COLO668 (cell line): ENCODE data around the gene STEAP3.
"Not testable (repeated sequence)": the region's sequence is repeated elsewhere in the genome, so short reads cannot be mapped to it uniquely, and the experiment has no call there.

Experiments
- DNase-seq: peaks from one replicate; lab custom pipeline; 2025; ENCODE audit not compliant: unreplicated experiment; lab: John Stamatoyannopoulos, UW

Gene STEAP3

DNA sequence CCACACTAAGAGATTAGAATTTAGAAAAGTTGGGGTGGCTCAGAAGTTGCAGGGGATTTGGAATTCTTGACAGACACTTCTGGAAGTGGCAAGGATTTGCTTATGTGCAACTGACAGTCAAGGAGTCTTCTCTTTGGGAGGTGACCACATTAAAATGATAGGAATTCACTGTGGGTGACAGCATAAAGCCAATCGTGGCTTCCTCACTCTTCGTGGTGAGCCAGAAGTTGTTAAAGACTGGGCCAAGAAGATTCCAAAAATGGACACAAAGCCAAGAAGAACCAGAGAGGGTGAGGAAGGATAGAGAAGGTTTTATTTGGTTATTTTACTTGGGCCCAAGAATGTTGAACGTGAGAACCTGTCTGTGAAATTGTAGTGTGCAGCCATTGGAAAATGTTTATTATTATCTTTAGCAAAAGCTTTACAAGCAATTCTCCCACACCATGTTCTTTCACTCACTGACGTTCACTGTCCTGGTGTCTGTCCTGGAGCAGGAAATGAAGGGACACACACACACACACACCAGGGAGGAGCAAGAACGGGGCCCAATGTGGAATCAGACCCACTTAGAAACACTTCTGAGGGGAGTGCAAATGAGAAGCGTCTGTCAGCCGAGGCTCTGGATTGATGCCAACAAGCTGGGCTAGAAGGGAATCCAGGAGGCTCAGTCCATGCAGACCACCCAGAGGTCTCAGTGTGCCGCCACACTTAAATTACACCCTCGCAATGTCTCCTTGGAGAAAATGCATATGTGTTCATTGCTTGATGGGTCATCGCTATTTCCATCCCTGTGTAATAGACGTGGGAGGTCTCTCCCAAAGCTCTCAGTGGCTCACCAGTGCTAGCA is 37.2 kb downstream of the STEAP3 start:
- DNase-seq: no peak

DNA sequence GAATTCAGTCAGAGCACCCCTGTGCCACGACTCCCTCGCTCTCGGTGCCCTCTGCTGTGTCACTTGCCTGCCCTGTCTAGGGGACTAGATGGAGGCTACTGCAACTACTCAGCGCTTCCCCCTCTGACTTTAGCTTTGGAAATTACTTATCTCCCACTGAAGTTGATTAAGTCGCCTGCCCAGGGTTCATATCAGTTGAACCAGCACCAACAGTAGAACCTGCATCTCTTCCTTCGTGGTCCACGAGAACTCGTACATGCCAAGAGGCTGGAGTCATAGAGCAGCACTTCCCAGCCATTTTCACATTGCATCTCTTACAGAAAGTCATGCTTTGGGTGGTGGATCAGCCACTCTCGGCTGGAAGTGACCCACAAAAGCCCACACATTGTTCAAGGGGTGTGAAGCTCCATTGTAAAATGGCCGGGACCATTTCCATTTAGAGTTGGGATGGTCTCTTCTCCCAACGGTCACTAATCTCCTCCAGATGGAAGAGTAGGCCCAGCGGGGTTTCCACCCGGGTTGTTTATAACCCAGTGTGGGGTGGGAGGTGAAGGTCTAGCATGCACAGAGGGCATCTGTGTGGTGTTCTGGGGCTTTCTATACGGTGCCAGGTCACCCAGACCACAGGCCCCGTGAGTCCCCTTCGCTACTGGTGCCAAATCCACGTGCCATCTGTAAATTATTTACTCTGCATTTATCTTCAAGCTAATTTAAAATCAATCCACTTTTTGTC is 38.0 kb downstream of the STEAP3 start:
- DNase-seq: no peak

DNA sequence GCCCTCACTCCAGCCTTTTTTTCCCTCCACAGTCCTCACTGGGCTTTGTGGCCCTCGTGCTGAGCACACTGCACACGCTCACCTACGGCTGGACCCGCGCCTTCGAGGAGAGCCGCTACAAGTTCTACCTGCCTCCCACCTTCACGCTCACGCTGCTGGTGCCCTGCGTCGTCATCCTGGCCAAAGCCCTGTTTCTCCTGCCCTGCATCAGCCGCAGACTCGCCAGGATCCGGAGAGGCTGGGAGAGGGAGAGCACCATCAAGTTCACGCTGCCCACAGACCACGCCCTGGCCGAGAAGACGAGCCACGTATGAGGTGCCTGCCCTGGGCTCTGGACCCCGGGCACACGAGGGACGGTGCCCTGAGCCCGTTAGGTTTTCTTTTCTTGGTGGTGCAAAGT is 39.4 kb downstream of the STEAP3 start:
- no peak for DNase-seq

DNA sequence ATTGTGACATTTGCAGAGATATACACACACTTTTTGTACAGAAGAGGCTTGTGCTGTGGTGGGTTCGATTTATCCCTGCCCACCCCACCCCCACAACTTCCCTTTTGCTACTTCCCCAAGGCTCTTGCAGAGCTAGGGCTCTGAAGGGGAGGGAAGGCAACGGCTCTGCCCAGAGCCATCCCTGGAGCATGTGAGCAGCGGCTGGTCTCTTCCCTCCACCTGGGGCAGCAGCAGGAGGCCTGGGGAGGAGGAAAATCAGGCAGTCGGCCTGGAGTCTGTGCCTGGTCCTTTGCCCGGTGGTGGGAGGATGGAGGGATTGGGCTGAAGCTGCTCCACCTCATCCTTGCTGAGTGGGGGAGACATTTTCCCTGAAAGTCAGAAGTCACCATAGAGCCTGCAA is 40.0 kb downstream of the STEAP3 start:
- DNase-seq: no peak

DNA sequence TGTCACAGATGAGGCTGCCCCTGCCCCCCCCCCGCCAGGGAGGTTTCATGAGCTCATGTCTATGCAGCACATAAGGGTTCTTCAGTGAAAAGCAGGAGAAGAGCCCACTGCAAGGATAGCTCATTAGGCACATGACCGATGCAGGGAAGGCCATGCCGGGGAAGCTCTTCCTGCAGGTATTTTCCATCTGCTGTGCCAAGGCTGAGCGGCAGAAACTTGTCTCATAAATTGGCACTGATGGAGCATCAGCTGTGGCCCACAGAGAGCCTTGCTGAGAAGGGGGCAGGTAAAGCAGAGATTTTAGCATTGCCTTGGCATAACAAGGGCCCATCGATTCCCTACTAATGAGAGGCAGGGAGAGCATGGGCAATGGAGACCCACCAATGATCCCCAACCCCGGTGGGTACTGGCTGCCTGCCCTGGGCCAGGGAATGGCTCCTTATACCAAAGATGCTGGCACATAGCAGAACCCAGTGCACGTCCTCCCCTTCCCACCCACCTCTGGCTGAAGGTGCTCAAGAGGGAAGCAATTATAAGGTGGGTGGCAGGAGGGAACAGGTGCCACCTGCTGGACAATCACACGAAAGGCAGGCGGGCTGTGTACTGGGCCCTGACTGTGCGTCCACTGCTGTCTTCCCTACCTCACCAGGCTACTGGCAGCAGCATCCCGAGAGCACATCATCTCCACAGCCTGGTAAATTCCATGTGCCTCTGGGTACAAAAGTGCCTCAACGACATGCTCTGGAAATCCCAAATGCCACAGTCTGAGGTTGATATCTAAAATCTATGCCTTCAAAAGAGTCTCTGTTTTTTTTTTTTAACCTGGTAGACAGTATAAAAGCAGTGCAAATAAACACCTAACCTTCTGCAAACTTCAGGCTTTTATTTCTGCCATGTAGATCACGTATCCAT is 41.4 kb downstream of the STEAP3 start:
- peak; percentile 56 for DNase-seq

DNA sequence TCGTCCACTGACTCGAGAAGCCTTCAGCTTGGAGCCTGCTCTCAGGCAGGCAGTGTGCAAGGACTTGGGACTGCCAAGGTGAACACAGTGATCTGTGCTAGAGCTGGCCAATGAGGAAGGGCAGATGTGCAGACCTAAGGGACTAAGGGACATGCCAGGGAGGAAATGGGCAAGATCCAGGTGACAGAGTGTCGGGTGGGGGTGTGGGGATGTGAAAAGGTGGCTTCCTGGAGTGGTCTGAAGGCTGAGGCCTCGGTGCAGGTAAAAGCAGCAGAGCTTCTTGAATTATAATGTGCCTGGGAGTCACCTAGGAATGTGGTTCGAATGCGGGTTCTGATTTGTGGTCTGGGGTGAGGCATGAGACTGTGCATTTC is 42.0 kb downstream of the STEAP3 start:
- DNase-seq: no peak

DNA sequence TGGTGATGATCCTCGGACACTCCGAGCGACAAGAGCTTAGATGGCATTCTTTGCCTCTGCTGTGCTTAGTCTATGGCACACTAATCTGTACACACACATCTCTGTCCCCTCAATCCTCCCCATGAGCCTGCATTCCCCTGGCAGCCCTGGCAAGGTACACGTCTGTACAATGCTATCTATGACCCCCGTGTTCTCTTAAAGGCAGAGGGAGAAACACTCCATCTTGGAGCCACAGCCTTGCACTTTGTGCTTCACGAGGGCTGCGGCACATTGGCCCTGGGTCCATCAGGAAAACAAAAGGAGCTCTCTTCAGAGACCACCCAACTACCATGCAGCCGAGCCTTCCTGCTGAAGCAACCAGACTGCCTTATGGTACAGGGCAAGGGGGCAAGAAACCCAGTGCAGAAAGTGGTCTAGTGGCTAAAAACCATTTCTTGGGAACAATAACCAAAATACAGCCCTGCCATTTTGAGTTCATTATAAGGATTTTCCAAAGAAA is 42.5 kb downstream of the STEAP3 start:
- DNase-seq: no peak

DNA sequence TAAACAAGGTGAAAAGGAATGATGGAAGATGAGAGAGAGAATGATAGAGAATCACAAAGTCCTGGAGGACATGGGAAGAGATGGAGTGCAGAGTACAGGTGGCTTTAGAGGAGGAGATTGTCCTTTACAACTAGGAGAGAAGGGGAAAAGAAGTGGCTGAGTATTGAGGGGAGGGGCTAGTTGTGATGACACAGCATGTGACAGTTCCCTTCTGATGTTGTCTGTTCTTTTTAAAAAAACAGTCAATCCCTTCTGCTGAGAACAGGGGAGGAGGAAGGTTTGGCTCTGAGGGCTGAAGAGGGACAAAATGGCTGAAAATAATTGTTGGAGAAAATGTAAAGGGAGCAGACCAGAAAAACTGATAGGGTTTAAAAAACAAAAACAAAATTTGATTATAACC is 44.0 kb downstream of the STEAP3 start:
- no peak for DNase-seq

DNA sequence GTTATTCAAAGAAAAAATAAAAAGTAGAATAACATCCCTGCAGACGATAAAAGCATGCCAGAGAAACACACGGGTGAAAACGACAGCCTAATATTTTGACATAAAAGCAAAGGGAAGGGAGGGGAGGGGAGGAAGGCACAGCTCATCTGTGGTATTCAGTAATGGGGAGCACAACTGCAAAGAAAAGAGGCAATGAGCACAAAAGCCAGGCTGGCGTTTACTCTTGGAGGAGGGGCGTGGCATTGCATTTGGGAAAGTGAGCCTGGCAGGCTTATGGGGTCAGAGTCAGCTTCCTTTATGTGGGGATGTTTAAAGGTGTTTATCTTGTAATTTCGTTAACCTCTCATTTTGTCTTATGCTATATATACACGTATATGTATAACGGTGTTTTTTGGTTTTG is 53.2 kb downstream of the STEAP3 start:
- DNase-seq: no peak

DNA sequence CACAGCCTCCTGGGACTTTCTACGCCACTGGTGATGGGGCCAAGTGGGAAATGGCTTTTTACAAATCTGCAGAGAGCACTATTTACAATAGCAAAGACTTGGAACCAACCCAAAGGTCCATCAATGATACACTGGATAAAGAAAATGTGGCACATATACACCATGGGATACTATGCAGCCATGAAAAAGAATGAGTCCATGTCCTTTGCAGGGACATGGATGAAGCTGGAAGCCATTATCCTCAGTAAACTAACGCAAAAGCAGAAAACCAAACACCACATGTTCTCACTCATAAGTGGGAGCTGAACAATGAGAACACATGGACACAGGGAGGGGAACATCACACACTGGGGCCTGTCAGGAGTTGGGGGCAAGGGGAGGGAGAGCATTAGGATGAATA is 54.8 kb downstream of the STEAP3 start:
- DNase-seq: not testable (repeated sequence)

DNA sequence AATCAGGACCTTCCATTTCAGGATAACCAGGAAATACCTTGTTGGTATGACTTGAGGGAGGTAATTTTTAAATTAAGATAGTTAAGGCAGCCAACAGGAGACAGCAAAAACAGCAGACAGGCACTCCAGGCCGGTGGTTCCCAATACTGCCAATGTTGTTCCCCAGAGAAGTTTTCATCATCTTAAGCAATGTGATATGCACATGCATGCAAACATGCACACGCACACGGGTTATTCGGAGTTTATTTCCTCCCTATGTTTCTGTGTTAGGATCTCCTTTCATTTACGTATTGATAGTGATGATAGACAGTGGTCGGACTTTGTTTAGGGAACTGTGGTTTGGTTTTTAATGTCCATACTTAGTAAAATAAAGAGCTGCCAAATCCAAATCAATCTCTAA is 55.3 kb downstream of the STEAP3 start:
- no peak for DNase-seq

DNA sequence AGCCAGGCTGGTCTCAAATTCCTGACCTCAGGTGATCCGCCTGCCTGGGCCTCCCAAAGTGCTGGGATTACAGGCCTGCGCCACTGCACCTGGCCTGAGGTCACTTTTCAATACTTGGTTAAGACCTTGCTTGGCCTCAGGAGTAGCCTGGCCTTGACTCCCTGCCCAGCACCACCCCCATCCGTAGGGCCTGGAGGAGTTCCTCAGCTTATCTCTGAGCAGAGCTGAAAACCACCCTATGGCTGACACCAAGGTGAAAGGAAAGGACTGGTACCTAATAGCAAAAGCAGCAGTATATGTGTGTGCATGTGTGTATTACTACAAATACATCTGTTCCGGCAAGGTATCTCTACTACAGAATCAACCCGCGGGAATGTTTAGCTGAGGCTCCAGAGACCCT is 56.0 kb downstream of the STEAP3 start:
- no peak for DNase-seq

DNA sequence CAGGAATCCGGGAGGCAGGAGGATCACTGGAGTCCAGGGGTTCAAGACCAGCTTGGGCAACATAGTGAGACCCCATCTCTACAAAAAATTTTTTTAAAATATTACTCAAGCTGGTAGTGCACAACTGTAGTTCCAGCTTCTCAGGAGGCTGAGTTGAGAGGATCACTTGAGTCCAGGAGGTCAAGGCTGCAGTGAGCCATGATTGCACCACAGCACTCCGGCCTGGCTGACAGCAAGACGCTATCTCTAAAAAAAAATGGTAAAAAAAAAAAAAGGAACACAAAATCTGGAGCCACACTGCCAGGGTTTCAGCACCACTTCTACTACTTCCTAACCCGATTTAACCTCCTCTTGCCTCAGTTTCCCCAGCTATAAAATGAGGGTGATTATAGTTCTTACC is 57.0 kb downstream of the STEAP3 start:
- no peak for DNase-seq

DNA sequence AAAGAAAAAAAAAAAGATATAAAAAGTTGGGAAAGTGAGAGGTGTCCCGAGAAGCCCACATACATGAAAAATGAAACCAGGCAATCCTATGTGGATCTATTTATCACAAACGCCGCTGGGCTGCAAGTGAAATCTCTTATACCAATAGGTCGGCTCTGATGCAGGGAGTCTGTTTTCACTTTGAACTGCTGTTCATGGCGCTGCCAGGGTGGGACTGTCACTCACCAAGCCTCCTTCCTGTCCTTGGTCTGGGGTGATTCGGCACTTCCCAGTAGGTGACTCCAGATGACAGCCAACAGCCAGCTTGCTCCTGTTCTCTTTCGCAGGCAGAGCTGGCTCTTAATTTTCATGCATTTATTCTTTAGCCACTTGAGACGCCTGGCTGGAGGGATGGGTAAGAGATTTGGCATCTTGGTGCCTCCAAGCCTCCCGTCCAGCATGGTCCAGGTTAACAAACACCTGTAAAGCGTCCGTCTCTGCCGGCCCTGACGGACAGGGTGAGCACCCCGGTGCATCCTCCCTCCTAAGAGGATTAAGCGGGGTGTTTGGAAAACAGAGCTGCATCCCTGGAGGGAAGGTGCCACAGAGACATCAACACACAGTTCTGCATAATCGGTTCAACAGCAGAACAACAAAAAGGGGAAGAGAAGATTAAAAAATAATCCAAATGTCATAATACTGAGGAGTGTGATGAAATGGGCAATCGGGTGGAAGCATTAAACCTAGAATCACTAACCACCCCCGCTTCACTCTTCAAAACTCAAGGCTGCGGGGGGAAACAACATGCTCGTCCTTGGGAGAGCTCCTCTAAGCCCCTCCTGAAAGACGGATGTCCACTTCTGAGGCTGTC is 58.7 kb downstream of the STEAP3 start:
- DNase-seq: no peak

DNA sequence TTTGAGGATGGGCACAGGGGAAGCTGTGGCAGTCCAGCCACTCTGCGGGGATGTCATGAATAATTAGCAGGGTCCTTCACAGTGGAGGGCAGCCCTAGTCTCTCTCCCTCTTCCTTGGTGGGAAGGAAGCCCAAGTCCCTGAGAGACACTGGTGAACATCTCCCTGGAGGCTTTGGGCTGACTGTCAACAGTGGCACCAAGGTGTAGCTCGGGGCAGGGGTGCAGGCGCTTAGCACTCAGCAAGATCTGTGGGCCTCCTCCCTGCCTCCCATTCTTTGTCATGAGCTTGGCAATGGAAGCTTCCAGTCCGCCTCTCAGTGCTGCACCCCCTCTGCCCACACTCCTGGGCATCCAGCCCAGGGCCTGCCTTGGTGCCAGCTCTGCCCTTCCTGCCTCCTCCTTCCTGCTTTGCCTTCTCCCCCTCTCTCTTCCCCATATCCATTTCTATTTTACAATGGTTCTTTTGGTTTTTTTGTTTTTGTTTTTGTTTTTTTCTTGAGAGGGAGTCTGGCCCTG is 59.4 kb downstream of the STEAP3 start:
- DNase-seq: no peak

DNA sequence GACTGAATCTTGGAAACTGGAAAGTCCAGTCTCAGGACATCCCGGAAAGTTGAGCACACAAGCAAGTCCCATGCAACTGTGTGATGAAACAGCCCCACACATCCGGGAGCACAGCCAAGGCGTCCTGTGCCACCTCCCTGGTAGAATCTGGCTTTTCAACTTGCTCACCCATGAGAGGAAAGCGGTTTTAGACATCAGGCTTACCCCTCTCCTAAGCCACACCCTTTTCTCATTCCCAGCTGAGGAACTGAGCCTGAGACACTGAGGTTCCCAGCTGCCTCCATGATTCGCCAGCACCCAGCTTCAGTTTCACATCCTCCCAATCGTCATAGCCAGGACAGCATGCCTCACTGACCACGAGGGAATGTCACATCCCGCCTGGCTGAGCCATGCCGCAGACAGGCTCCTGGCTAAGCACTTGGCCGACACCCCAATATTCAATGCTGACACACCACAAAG is 60.3 kb downstream of the STEAP3 start:
- no peak for DNase-seq

DNA sequence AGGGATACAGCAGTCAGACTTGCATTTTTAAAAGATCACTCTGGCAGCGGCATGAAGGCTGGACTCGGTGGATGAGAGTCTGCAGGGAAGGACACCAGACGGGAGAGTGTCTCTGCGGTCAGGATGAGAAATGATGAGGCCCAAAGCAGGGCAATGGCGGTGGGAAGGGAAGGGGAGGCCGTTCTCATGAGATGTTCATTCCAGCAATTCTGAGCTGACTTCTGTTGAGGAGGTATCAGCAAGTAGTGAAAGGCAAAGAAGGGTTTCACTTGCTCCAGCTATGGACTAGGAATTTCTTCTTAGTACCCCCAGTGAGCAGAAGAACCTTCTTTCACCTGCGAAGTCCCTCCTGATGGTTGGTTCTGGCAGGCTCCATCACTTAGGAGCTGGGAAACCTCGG is 63.0 kb downstream of the STEAP3 start:
- no peak for DNase-seq

DNA sequence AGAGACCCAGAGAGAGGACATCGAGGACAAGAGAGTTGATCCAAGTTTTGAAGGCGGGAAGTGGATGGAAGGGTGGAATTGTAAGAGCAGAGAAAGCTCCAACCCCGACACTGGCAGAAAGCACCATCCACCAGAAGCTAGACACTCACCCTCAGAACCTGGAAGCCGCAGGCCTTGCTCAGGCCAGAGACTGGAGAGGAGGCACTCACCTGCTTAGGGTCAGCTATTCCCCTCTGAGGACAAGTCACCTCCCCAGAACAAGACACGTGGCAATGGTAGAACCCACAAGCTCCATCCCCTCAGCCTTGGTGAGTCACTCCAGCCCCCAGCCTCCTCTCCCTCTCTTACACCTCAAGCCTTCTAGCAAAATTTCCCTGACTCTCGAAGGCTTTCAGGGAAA is 64.9 kb downstream of the STEAP3 start:
- DNase-seq: no peak

DNA sequence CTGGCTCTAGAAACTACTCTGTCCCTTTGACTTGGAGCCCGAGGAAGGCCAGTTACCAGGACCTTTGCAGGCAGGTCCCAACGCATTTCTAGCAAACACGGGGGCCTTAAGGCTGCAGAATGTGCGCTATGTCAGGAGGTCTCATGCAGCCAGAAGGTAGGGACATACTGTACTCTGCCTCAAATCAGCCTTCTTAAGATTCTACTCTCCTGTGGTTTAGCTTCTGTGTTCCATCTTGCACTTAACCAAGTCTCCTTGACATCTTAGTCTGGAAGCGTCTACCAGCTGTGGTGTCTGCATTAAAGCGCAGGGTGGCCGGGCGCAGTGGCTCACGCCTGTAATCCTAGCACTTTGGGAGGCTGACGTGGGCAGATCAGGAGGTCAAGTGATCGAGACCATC is 65.5 kb downstream of the STEAP3 start:
- no peak for DNase-seq

DNA sequence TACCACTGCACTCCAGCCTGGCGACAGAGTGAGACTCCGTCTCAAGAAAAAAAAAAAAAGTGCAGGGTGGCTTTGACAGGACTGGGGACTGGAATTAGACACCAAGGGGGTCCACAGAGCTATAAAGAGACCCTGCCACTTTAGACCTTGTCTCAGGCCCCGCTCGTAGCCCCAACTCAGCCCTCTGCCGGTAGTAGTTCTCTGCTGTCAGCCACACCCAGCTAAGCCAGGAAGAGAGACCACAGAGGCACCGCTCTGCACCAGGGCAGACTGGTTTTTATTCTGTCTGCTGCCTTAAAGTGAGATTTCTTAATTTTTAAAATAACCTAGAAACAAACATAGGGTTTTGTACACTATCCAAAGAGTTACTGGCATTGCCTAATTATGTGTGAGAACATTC is 66.0 kb downstream of the STEAP3 start:
- DNase-seq: no peak
